K562 (cell line): ENCODE data around the gene SSH3. TPM values are rescaled to one million over a fixed set of nuclear protein-coding genes. Genes with fewer than 3 reads are reported as not detected.
A peak's percentile ranks its signal among the peaks of the same experiment; 100 is the strongest.

Experiments used
- CBFB ChIP-seq: sonication (generic); formaldehyde crosslinking; IDR thresholded peaks from 2 replicates; pipeline ENCODE4 v1.4.0; 2020; ENCODE audit warnings: mild to moderate bottlenecking, missing genetic modification reagents
- ETV1 ChIP-seq: fragments of 450-650 bp; conservative IDR thresholded peaks from 2 replicates; pipeline ENCODE4 v1.6.1; 2016; ENCODE audit warnings: missing genetic modification characterization, control low read depth, low read depth, missing compliant biosample characterization
- GABPA ChIP-seq: fragments of 200-800 bp; sonication (Bioruptor generic); conservative IDR thresholded peaks from 2 replicates; pipeline ENCODE4 v1.6.1; 2016; ENCODE audit warnings: low read depth, missing genetic modification characterization, missing compliant biosample characterization
- IFI16 ChIP-seq: fragments of 250-450 bp; sonication (Bioruptor Pico); IDR thresholded peaks from 2 replicates; pipeline ENCODE4 v2.1.2; 2022; ENCODE audit warnings: mild to moderate bottlenecking, inconsistent platforms
- KAT2B ChIP-seq: IDR thresholded peaks from one replicate; pipeline ENCODE4 v1.6.1; 2012; ENCODE audit warnings: low read depth, mild to moderate bottlenecking, control low read depth, inconsistent platforms, low read length, moderate library complexity
- MCM5 ChIP-seq: fragments of 450-650 bp; IDR thresholded peaks from 2 replicates; pipeline ENCODE4 v1.6.1; 2016; ENCODE audit warnings: low read depth
- MYC ChIP-seq, 2 experiments: fragments of 250-450 bp in 1 of 2; sonication (Bioruptor Pico) in 1 of 2; IDR thresholded peaks; 2 replicates each; pipeline versions ENCODE4 v1.5.1 to v1.6.1; 2012 to 2021; ENCODE audit warnings: low read depth in 2 of 2, borderline replicate concordance in 1 of 2, improper control_type of control experiment in 1 of 2, low read length in 1 of 2, mild to moderate bottlenecking in 1 of 2, moderate library complexity in 1 of 2
- PTRF ChIP-seq: fragments of 450-650 bp; IDR thresholded peaks from 2 replicates; pipeline ENCODE4 v1.6.1; 2016; ENCODE audit warnings: mild to moderate bottlenecking, missing genetic modification characterization, missing compliant biosample characterization
- PTTG1 ChIP-seq: fragments of 450-650 bp; IDR thresholded peaks from 2 replicates; pipeline ENCODE4 v1.6.1; 2016; ENCODE audit warnings: low read depth, mild to moderate bottlenecking, missing genetic modification characterization, missing compliant biosample characterization
- RBM22 ChIP-seq: fragments of 200-400 bp; formaldehyde crosslinking; IDR thresholded peaks from 2 replicates; pipeline ENCODE4 v1.6.1; 2018; ENCODE audit warnings: low read length, low read depth; ENCODE audit not compliant: poor library complexity, severe bottlenecking
- TEAD2 ChIP-seq: fragments of 450-650 bp; IDR thresholded peaks from 2 replicates; pipeline ENCODE4 v1.6.1; 2016; ENCODE audit warnings: missing genetic modification characterization, control low read depth, missing compliant biosample characterization
- ZBTB8A ChIP-seq: fragments of 450-650 bp; IDR thresholded peaks from 2 replicates; pipeline ENCODE4 v1.6.1; 2018; ENCODE audit warnings: mild to moderate bottlenecking, moderate library complexity; ENCODE audit not compliant: partially characterized antibody
- ZNF212 ChIP-seq: fragments of 450-650 bp; formaldehyde crosslinking; IDR thresholded peaks from 2 replicates; pipeline ENCODE4 v1.4.0; 2020; ENCODE audit warnings: mild to moderate bottlenecking
- polyA plus RNA-seq, 8 experiments: library from polyadenylated mRNA; depleted of rRNA in 4 of 8; stranded (reverse) in 5 of 8; unstranded in 3 of 8; fragments of >200 nt; fragmentation: Nextera tagmentation in 2 of 8; fragmentation: Illumina TruSeq in 1 of 8; extraction: Ambion mirVana in 2 of 8; extraction: Trizol in 1 of 8; gene quantifications; 2 replicates each; pipeline versions ENCODE4 v1.2.1 to v1.2.3, GENCODE V29; 2011 to 2014; ENCODE audit warnings: inconsistent platforms in 1 of 8, missing spikeins in 1 of 8
- total RNA-seq, 7 experiments: library from RNA; depleted of rRNA in 6 of 7; stranded (reverse); fragments of >200 nt in 6 of 7; fragmentation: Illumina TruSeq in 2 of 7; extraction: Trizol in 2 of 7; gene quantifications; 2 replicates each; pipeline versions ENCODE4 v1.2.1 to v1.2.3, GENCODE V29; 2011 to 2021; ENCODE audit warnings: low replicate concordance in 1 of 7
- TF ChIP-seq, protein P1 (sequence below), 2 experiments: fragments of 200-800 bp in 1 of 2; sonication (Bioruptor generic) in 1 of 2; sonication (generic) in 1 of 2; formaldehyde crosslinking in 1 of 2; IDR thresholded peaks in 1 of 2; conservative IDR thresholded peaks in 1 of 2; 2 replicates each; pipeline versions ENCODE4 v1.5.0 to v1.6.1; 2016 to 2020; ENCODE audit warnings: missing compliant biosample characterization in 1 of 2, missing genetic modification characterization in 1 of 2, missing genetic modification reagents in 1 of 2
- TF ChIP-seq, protein P2 (sequence below): fragments of 250-450 bp; sonication (Bioruptor Pico); IDR thresholded peaks from 2 replicates; pipeline ENCODE4 v1.5.0; 2021
- TF ChIP-seq, protein P3 (sequence below): sonication (generic); formaldehyde crosslinking; IDR thresholded peaks from 2 replicates; pipeline ENCODE4 v1.8.1; 2022; ENCODE audit warnings: missing genetic modification reagents
- TF ChIP-seq, protein P4 (sequence below): fragments of 200-800 bp; sonication (Bioruptor generic); IDR thresholded peaks from 2 replicates; pipeline ENCODE4 v1.6.1; 2016; ENCODE audit warnings: missing genetic modification characterization, missing compliant biosample characterization

Gene SSH3
- total and polyA plus RNA-seq, 9 of the 15 experiments (the other 6 are each of a cell fraction or from before 2014, with no cell fraction given), result 0.07 to 1.0 (median 0.24) TPM; not detected in 3

DNA sequence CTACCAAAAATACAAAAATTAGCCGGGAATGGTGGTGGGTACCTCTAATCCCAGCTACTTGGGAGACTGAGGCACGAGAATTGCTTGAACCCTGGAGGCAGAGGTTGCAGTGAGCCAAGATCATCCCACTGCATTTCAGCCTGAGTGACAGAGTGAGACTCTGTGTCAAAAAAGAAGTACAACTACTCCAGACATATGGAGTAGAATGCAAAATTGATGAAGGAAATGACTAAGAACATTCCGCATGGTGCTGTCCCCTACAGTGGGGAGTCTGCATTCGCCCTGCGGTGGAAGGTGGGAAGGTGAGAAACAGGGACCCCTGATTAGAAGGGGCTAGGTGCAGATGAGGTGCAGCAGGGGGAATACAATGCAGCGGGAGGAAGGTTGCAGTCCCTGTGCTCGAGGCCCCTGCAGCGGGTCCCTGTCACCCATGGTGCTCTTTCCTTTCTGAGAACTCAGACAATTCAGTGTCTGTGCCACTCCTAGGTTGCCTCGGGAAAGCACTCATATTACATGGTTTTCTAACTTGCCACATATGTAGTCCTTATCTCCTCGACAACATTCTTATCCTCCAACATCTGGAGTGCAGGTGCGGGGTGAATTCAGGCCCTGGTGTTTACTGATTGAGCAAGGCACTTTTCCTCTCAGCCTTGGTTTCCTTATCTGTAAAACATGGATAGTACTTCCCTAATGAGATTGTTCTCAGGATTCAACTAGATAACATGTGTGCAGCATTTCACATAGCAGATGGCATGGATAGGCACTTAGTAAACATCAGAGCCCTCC lies 44.8 kb downstream of the SSH3 start (continued):
- TF ChIP-seq, protein P1, sequence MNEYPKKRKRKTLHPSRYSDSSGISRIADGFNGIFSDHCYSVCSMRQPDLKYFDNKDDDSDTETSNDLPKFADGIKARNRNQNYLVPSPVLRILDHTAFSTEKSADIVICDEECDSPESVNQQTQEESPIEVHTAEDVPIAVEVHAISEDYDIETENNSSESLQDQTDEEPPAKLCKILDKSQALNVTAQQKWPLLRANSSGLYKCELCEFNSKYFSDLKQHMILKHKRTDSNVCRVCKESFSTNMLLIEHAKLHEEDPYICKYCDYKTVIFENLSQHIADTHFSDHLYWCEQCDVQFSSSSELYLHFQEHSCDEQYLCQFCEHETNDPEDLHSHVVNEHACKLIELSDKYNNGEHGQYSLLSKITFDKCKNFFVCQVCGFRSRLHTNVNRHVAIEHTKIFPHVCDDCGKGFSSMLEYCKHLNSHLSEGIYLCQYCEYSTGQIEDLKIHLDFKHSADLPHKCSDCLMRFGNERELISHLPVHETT (CRISPR knock-in tag; conservative IDR thresholded peaks at IDR 0.05 in 1 of 2, IDR thresholded peaks at IDR 0.05 in 1 of 2), result peak in 1 of 2 experiments; percentile 87; a peak in 2 of 4 replicates
- TF ChIP-seq KAT2B (no peak), PTTG1 (0 out of 2 replicates have a peak, but pooled peaks have one; percentile 36), PTRF (no peak), CBFB (CRISPR knock-in tag) (no peak), GABPA (tag) (no peak), ETV1 (tag) (peak; percentile 36; the same call in 1 of the 2 replicates), ZBTB8A (no peak), ZNF212 (CRISPR knock-in tag) (no peak), RBM22 (no peak), IFI16 (CRISPR knock-in tag) (no peak), MYC (IDR thresholded peaks at IDR 0.05; ENCODE audit: low read depth, low read length) (peak; percentile 71), MYC (CRISPR knock-in tag; IDR thresholded peaks at IDR 0.05; ENCODE audit: borderline replicate concordance, low read depth) (no peak), MCM5 (no peak), TEAD2 (tag) (no peak)
- TF ChIP-seq, protein P2, sequence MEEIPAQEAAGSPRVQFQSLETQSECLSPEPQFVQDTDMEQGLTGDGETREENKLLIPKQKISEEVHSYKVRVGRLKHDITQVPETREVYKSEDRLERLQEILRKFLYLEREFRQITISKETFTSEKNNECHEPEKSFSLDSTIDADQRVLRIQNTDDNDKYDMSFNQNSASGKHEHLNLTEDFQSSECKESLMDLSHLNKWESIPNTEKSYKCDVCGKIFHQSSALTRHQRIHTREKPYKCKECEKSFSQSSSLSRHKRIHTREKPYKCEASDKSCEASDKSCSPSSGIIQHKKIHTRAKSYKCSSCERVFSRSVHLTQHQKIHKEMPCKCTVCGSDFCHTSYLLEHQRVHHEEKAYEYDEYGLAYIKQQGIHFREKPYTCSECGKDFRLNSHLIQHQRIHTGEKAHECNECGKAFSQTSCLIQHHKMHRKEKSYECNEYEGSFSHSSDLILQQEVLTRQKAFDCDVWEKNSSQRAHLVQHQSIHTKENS (CRISPR knock-in tag), result no peak
- TF ChIP-seq, protein P3, sequence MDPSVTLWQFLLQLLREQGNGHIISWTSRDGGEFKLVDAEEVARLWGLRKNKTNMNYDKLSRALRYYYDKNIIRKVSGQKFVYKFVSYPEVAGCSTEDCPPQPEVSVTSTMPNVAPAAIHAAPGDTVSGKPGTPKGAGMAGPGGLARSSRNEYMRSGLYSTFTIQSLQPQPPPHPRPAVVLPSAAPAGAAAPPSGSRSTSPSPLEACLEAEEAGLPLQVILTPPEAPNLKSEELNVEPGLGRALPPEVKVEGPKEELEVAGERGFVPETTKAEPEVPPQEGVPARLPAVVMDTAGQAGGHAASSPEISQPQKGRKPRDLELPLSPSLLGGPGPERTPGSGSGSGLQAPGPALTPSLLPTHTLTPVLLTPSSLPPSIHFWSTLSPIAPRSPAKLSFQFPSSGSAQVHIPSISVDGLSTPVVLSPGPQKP (CRISPR knock-in tag), result no peak
- TF ChIP-seq, protein P4, sequence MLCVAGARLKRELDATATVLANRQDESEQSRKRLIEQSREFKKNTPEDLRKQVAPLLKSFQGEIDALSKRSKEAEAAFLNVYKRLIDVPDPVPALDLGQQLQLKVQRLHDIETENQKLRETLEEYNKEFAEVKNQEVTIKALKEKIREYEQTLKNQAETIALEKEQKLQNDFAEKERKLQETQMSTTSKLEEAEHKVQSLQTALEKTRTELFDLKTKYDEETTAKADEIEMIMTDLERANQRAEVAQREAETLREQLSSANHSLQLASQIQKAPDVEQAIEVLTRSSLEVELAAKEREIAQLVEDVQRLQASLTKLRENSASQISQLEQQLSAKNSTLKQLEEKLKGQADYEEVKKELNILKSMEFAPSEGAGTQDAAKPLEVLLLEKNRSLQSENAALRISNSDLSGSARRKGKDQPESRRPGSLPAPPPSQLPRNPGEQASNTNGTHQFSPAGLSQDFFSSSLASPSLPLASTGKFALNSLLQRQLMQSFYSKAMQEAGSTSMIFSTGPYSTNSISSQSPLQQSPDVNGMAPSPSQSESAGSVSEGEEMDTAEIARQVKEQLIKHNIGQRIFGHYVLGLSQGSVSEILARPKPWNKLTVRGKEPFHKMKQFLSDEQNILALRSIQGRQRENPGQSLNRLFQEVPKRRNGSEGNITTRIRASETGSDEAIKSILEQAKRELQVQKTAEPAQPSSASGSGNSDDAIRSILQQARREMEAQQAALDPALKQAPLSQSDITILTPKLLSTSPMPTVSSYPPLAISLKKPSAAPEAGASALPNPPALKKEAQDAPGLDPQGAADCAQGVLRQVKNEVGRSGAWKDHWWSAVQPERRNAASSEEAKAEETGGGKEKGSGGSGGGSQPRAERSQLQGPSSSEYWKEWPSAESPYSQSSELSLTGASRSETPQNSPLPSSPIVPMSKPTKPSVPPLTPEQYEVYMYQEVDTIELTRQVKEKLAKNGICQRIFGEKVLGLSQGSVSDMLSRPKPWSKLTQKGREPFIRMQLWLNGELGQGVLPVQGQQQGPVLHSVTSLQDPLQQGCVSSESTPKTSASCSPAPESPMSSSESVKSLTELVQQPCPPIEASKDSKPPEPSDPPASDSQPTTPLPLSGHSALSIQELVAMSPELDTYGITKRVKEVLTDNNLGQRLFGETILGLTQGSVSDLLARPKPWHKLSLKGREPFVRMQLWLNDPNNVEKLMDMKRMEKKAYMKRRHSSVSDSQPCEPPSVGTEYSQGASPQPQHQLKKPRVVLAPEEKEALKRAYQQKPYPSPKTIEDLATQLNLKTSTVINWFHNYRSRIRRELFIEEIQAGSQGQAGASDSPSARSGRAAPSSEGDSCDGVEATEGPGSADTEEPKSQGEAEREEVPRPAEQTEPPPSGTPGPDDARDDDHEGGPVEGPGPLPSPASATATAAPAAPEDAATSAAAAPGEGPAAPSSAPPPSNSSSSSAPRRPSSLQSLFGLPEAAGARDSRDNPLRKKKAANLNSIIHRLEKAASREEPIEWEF, result no peak
